ENCODE results near the gene WDFY4.

WDFY4 gene

GRCh38 chr10:48739170-48739569, 54.5 kb downstream of the WDFY4 start:
- DNase-seq (ENCODE audit: insufficient read length, low spot score) (no peak), FAIRE-seq (no peak)

GRCh38 chr10:48740015-48740707, 55.5 kb downstream of the WDFY4 start:
- no peak for DNase-seq (ENCODE audit: insufficient read length, low spot score)
- no peak for FAIRE-seq

GRCh38 chr10:48740988-48741387, 56.3 kb downstream of the WDFY4 start:
- FAIRE-seq (no peak), DNase-seq (ENCODE audit: insufficient read length, low spot score) (no peak)

GRCh38 chr10:48742891-48743860, 58.5 kb downstream of the WDFY4 start:
- no peak for DNase-seq (ENCODE audit: insufficient read length, low spot score)
- peak; percentile 66 for FAIRE-seq

GRCh38 chr10:48744587-48744986, 59.9 kb downstream of the WDFY4 start:
- no peak for DNase-seq (ENCODE audit: insufficient read length, low spot score)
- peak; percentile 85 for FAIRE-seq

- no peak for FAIRE-seq
- no peak for DNase-seq (ENCODE audit: insufficient read length, low spot score)
These were observed 61.1 kb downstream of the WDFY4 start for GRCh38 chr10:48745662-48746245.

GRCh38 chr10:48748573-48748972, 63.9 kb downstream of the WDFY4 start:
- no peak for DNase-seq (ENCODE audit: insufficient read length, low spot score)
- peak; percentile 62 for FAIRE-seq

- peak; percentile 11 for FAIRE-seq
These were observed 64.6 kb downstream of the WDFY4 start for GRCh38 chr10:48749254-48749787.

GRCh38 chr10:48750019-48750418, 65.3 kb downstream of the WDFY4 start:
- no peak for DNase-seq (ENCODE audit: insufficient read length, low spot score)
- no peak for FAIRE-seq

More at GRCh38 chr10:48749254-48749787, 64.6 kb downstream of the WDFY4 start:
- DNase-seq (ENCODE audit: insufficient read length, low spot score) = no peak

- FAIRE-seq (no peak), DNase-seq (ENCODE audit: insufficient read length, low spot score) (no peak)
These were observed 66.3 kb downstream of the WDFY4 start for GRCh38 chr10:48750991-48751390.

GRCh38 chr10:48751730-48752129, 67.1 kb downstream of the WDFY4 start:
- DNase-seq (ENCODE audit: insufficient read length, low spot score) (no peak), FAIRE-seq (no peak)

GRCh38 chr10:48758411-48758810, 73.7 kb downstream of the WDFY4 start:
- DNase-seq (ENCODE audit: insufficient read length, low spot score) = no peak
- FAIRE-seq = no peak

GRCh38 chr10:48759113-48759901, 74.6 kb downstream of the WDFY4 start:
- FAIRE-seq = peak; percentile 99
- peak; percentile 36 for DNase-seq (ENCODE audit: insufficient read length, low spot score)

GRCh38 chr10:48760983-48761382, 76.3 kb downstream of the WDFY4 start:
- no peak for FAIRE-seq
- DNase-seq (ENCODE audit: insufficient read length, low spot score) = no peak

GRCh38 chr10:48762064-48763042, 77.7 kb downstream of the WDFY4 start:
- DNase-seq (ENCODE audit: insufficient read length, low spot score) (no peak), FAIRE-seq (no peak)

GRCh38 chr10:48763403-48763965, 78.8 kb downstream of the WDFY4 start:
- FAIRE-seq (no peak), DNase-seq (ENCODE audit: insufficient read length, low spot score) (no peak)

GRCh38 chr10:48764486-48764885, 79.8 kb downstream of the WDFY4 start:
- DNase-seq (ENCODE audit: insufficient read length, low spot score) (no peak), FAIRE-seq (no peak)

GRCh38 chr10:48765039-48765438, 80.4 kb downstream of the WDFY4 start:
- FAIRE-seq = peak; percentile 58
- DNase-seq (ENCODE audit: insufficient read length, low spot score) = no peak

GRCh38 chr10:48765527-48765926, 80.9 kb downstream of the WDFY4 start:
- DNase-seq (ENCODE audit: insufficient read length, low spot score) (no peak), FAIRE-seq (peak; percentile 23)
